ENCODE results near the gene MACROD2.

DNA sequence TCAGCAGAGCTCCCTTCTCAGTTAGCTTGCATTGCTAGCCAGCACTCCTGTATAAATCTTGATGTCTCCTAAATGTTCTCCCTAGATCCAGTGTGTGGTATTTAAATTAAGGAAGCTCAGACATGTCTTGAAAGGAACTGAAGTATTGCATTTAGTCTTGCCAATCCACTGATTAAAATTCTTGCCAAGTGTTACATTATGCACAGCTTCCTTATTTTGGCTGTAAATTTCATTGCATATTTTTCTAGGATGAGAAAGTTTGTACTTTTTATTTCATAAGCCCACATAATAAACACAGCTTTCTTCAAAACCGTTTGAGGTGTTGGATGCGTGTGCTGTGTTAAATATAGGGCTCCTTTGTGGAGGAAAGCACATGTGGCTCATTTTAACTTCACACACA is 671.9 kb downstream of the MACROD2 start:
- TF ChIP-seq ESRRG (CRISPR knock-in tag; IDR thresholded peaks at IDR 0.05) = no peak
- no peak for TF ChIP-seq BACH2 (CRISPR knock-in tag; IDR thresholded peaks at IDR 0.05; ENCODE audit: borderline replicate concordance)
- no peak for TF ChIP-seq ZNF70 (CRISPR knock-in tag; IDR thresholded peaks at IDR 0.05)
- TF ChIP-seq, protein P1, sequence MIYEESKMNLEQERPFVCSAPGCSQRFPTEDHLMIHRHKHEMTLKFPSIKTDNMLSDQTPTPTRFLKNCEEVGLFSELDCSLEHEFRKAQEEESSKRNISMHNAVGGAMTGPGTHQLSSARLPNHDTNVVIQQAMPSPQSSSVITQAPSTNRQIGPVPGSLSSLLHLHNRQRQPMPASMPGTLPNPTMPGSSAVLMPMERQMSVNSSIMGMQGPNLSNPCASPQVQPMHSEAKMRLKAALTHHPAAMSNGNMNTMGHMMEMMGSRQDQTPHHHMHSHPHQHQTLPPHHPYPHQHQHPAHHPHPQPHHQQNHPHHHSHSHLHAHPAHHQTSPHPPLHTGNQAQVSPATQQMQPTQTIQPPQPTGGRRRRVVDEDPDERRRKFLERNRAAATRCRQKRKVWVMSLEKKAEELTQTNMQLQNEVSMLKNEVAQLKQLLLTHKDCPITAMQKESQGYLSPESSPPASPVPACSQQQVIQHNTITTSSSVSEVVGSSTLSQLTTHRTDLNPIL (CRISPR knock-in tag; IDR thresholded peaks at IDR 0.05; ENCODE audit: low read depth) = no peak
- no peak for TF ChIP-seq ZNF565 (CRISPR knock-in tag; conservative IDR thresholded peaks at IDR 0.05; ENCODE audit: low read depth)
- no peak for TF ChIP-seq ZFP3 (CRISPR knock-in tag; IDR thresholded peaks at IDR 0.05)
- no peak for TF ChIP-seq RARB (CRISPR knock-in tag; IDR thresholded peaks at IDR 0.05)
- TF ChIP-seq, protein P2, sequence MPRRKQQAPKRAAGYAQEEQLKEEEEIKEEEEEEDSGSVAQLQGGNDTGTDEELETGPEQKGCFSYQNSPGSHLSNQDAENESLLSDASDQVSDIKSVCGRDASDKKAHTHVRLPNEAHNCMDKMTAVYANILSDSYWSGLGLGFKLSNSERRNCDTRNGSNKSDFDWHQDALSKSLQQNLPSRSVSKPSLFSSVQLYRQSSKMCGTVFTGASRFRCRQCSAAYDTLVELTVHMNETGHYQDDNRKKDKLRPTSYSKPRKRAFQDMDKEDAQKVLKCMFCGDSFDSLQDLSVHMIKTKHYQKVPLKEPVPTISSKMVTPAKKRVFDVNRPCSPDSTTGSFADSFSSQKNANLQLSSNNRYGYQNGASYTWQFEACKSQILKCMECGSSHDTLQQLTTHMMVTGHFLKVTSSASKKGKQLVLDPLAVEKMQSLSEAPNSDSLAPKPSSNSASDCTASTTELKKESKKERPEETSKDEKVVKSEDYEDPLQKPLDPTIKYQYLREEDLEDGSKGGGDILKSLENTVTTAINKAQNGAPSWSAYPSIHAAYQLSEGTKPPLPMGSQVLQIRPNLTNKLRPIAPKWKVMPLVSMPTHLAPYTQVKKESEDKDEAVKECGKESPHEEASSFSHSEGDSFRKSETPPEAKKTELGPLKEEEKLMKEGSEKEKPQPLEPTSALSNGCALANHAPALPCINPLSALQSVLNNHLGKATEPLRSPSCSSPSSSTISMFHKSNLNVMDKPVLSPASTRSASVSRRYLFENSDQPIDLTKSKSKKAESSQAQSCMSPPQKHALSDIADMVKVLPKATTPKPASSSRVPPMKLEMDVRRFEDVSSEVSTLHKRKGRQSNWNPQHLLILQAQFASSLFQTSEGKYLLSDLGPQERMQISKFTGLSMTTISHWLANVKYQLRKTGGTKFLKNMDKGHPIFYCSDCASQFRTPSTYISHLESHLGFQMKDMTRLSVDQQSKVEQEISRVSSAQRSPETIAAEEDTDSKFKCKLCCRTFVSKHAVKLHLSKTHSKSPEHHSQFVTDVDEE (CRISPR knock-in tag; IDR thresholded peaks at IDR 0.05) = no peak
- TF ChIP-seq, protein P3, sequence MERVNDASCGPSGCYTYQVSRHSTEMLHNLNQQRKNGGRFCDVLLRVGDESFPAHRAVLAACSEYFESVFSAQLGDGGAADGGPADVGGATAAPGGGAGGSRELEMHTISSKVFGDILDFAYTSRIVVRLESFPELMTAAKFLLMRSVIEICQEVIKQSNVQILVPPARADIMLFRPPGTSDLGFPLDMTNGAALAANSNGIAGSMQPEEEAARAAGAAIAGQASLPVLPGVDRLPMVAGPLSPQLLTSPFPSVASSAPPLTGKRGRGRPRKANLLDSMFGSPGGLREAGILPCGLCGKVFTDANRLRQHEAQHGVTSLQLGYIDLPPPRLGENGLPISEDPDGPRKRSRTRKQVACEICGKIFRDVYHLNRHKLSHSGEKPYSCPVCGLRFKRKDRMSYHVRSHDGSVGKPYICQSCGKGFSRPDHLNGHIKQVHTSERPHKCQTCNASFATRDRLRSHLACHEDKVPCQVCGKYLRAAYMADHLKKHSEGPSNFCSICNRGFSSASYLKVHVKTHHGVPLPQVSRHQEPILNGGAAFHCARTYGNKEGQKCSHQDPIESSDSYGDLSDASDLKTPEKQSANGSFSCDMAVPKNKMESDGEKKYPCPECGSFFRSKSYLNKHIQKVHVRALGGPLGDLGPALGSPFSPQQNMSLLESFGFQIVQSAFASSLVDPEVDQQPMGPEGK (CRISPR knock-in tag; IDR thresholded peaks at IDR 0.05; ENCODE audit: borderline replicate concordance) = no peak
